Measurements from ENCODE around the gene DDX23.

The DDX23 gene

DNA sequence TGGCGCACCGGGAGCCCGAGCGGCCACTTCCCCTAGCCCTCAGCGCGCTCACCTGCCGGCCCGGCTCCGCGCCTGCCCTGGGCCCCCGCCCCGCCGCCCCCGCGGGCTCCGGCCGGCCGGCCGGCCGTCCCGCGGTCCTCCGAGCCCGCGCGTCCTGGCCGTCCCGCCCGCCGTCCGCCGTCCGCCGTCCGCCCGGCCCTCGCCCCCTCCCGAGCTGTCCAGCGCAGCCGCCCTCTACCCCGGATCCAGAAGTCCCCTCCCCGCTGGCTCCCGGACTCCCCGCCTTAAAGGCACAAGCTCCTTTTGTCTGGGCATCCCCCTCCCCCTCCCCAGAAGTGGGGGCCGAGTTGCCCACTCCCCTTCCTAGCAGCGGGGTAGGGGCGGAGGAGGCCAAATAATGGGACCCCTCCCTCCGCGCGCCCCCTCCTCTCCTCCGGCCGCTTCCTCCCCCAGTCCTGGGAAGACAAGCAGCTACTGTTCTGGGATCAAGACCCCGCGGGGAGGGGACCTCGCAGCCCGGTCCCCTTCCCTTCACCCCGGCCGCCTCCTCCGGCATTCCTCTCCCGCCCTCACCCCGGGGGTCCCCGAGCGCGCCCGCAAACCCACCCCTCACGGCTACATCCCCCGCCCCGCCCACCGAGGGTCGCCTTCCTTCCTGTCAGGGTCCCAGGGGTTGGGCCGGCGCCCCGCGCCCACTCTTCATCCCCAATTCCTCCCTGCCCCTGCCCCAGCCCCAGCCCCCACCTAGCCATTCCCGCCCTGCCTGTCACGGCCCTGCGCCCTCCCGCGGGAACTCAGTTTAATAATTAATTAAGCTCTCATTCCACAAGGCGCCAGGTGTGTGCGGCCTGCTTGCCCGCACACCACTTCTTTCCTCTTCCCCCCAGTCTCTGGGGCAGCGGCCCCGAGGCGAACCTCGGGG, 62.8 kb downstream of the DDX23 start, which contains the start of gene ADCY6:
Gene ADCY6, minus strand, starts transcription at position 236 of the 922 bp plus-strand sequence. CDS start 5,655 bp downstream, outside the sequence.
- Histone ChIP-seq H3K36me3 (replicated peaks) (no peaks in the 10 kb centered on the region), H3K9me3 (no peaks in the 10 kb centered on the region), H3K27me3 (ENCODE audit: low read depth) (no peaks in the 10 kb centered on the region), H3K4me3 (peak within 1 kb of the TSS; percentile 72), H3K4me1 (peaks cover 7% of the 10 kb centered on the region)
- peak; percentile 61 to 84 for DNase-seq (ENCODE audit: low spot score in 2 of 2)
- in situ Hi-C loops (cut with MboI; ENCODE audit: low sequenced_read_pairs) = no loop called here

DNA sequence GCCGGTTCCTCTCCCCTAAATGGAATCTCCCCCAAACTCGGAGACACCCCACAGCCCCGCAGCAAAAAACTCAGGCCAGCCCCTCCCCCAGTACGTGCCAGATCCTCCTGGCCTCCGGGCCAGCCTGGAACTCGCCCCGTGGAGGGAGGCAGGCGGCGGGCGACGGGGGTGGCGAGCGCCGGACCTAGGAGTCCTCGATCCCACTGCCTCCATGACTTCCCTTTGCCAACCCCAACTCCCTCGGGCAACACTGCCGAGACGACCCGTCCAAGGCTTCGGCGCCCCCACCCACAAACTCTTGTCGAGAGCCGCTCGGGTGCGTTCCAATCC, 63.5 kb downstream of the DDX23 start:
- Histone ChIP-seq H3K4me1 (peaks cover 7% of the 10 kb centered on the region), H3K4me3 (peak overlapping the region; percentile 72)
- peak in 1 of 2 experiments; percentile 24 for DNase-seq (ENCODE audit: low spot score in 2 of 2)

GRCh38 chr12:48787791-48788523, 64.0 kb downstream of the DDX23 start:
- no peaks in the 10 kb centered on the region for H3K9me3 ChIP-seq
- H3K4me3 ChIP-seq = peak overlapping the region; percentile 72
- H3K36me3 ChIP-seq (replicated peaks) = no peaks in the 10 kb centered on the region
- no peak for DNase-seq (ENCODE audit: low spot score in 2 of 2)
- in situ Hi-C loops (cut with MboI; ENCODE audit: low sequenced_read_pairs) = no loop called here
- peaks cover 7% of the 10 kb centered on the region for H3K4me1 ChIP-seq
- no peaks in the 10 kb centered on the region for H3K27me3 ChIP-seq (ENCODE audit: low read depth)

More for the DNA sequence above, 63.5 kb downstream of the DDX23 start:
- no peaks in the 10 kb centered on the region for H3K36me3 ChIP-seq (replicated peaks)
- H3K9me3 ChIP-seq = no peaks in the 10 kb centered on the region
- in situ Hi-C loops (cut with MboI; ENCODE audit: low sequenced_read_pairs) = no loop called here
- H3K27me3 ChIP-seq (ENCODE audit: low read depth) = no peaks in the 10 kb centered on the region

DNA sequence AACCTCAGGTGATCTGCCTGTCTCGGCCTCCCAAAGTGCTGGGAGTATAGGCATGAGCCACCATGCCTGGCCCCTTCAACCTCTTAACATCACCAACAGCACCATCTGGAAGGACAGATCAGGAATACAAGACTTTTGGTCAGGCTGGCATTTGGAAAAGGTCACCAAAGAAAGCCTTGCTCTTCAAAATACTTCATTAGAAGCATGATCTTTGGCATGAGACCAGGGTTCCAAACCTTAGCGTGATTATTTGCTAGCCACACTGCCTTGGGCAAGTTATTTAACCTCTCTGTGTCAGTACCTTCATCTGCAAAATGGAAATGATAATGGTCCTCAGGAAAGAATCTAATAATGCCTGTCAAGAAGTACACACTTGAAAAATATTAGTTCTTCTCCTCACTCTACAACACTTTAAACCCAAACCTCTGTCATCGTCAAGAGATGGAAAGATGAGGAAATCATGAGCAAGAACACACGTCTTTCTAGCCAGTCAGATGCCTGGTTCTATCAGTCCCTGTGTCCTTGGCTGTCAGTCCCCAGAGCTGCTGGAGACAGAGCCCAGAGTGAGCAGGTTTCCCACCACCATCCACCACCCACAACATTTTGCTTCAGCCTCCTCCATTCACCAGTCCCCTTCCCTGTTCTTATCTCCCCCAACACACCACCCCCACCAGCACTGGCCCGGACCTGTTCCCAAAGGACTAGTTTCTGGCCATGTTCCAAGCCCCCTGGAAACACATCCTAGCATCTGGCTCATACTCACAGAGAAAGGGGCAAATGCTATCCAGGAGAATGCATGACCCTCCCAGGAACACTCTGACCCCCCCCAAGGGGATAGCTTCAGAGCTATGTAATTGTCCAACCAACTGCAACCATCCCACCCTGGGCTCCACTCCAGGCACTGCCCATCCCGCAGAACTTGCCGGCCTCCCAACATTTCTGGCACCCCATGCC, 65.1 kb downstream of the DDX23 start:
- no peak overlapping the region for H3K4me3 ChIP-seq
- no peaks in the 10 kb centered on the region for H3K27me3 ChIP-seq (ENCODE audit: low read depth)
- H3K36me3 ChIP-seq (replicated peaks) = no peaks in the 10 kb centered on the region
- DNase-seq (ENCODE audit: low spot score in 2 of 2) = no peak
- H3K9me3 ChIP-seq = no peaks in the 10 kb centered on the region
- H3K4me1 ChIP-seq = peaks cover 7% of the 10 kb centered on the region
- in situ Hi-C loops (cut with MboI; ENCODE audit: low sequenced_read_pairs) = no loop called here

DNA sequence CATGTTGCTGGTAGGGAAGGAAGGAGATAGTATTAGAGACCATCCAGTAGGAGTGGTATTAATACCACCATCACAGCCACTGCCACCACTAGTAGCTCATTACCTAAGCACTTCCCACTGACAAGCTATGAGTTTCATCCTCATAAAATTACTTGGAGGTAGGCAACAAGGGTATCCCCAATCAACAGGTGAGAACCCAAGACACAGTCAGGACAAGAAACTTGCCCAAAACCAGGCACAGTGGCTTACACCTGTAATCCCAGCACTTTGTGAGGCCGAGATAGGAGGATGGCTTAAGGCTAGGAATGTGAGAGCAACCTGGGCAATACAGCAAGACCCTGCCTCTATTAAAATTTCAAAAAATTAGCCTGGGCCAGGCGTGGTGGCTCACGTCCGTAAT, 68.5 kb downstream of the DDX23 start:
- no peak for DNase-seq (ENCODE audit: low spot score in 2 of 2)
- H3K4me3 ChIP-seq = no peak overlapping the region
- peaks cover 7% of the 10 kb centered on the region for H3K4me1 ChIP-seq
- H3K36me3 ChIP-seq (replicated peaks) = no peaks in the 10 kb centered on the region
- no peaks in the 10 kb centered on the region for H3K27me3 ChIP-seq (ENCODE audit: low read depth)
- in situ Hi-C loops (cut with MboI; ENCODE audit: low sequenced_read_pairs) = no loop called here
- H3K9me3 ChIP-seq = no peaks in the 10 kb centered on the region

GRCh38 chr12:48782457-48783395, 69.2 kb downstream of the DDX23 start:
- Histone ChIP-seq H3K4me3 (no peak overlapping the region), H3K4me1 (peaks cover 4% of the 10 kb centered on the region; the same call in 1 of the 2 replicates), H3K9me3 (no peaks in the 10 kb centered on the region), H3K36me3 (replicated peaks) (no peaks in the 10 kb centered on the region), H3K27me3 (ENCODE audit: low read depth) (no peaks in the 10 kb centered on the region)
- DNase-seq (ENCODE audit: low spot score in 2 of 2) = no peak
- in situ Hi-C loops (cut with MboI; ENCODE audit: low sequenced_read_pairs) = no loop called here

GRCh38 chr12:48781750-48782456, 70.1 kb downstream of the DDX23 start:
- in situ Hi-C loops (cut with MboI; ENCODE audit: low sequenced_read_pairs) = no loop called here
- no peaks in the 10 kb centered on the region for H3K4me1 ChIP-seq
- H3K9me3 ChIP-seq = no peaks in the 10 kb centered on the region
- no peaks in the 10 kb centered on the region for H3K27me3 ChIP-seq (ENCODE audit: low read depth)
- H3K36me3 ChIP-seq (replicated peaks) = no peaks in the 10 kb centered on the region; the same call in 1 of the 2 replicates
- no peak overlapping the region for H3K4me3 ChIP-seq
- DNase-seq (ENCODE audit: low spot score in 2 of 2) = no peak

DNA sequence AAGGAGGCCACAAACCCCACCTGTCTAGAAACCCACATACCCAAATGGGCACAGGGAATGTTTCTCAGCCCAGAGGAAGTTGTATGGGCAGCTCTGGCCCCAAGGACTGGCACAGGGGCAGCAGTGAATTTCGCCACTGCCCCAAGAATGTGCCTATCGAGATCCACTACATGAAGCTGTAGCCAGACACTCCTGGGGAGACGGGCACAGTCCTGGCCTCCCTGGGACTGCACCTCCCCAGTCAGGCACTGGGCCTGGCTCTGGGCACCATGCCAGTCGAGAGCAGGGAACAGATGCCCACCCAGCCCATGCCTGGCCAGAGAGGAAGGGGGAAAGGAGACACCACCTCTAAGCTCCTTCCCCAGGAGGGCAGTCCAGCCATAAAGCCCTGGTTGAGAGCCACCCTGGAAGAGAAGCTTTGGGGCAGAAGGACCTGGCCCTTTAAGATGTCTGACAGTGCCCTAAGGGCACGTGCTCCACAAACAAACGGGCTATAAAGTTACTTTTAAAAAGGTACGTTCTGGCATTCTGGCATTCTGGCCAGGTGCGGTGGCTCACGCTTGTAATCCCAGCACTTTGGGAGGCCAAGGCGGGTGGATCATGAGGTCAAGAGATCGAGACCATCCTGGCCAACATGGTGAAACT, 71.5 kb downstream of the DDX23 start:
- in situ Hi-C loops (cut with MboI; ENCODE audit: low sequenced_read_pairs) = no loop called here
- H3K4me3 ChIP-seq = no peak overlapping the region
- no peak for DNase-seq (ENCODE audit: low spot score in 2 of 2)
- no peaks in the 10 kb centered on the region for H3K4me1 ChIP-seq
- no peaks in the 10 kb centered on the region for H3K27me3 ChIP-seq (ENCODE audit: low read depth)
- H3K36me3 ChIP-seq (replicated peaks) = no peaks in the 10 kb centered on the region; the same call in 1 of the 2 replicates
- no peaks in the 10 kb centered on the region for H3K9me3 ChIP-seq

DNA sequence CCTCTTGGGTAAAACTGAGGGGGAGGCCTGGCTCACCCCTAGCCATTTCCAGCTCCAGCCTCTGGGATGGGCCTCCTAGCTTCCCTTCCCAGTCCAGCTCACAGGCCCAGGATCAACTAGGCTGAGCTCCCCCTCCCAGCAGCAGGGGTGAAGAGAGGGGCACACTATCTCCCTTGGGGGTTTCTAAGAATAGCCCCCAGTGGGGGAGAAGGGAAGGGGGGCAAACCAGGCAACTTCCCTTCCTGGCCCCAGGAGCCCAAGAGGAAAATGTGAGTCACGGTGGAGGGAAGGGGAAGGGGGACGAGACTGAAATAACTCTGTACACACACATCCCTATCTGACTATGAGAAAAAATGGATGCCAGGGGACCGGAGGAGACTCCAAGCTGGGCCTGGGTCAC, 72.1 kb downstream of the DDX23 start:
- Histone ChIP-seq H3K27me3 (ENCODE audit: low read depth) (no peaks in the 10 kb centered on the region), H3K4me1 (no peaks in the 10 kb centered on the region), H3K4me3 (no peak overlapping the region), H3K9me3 (no peaks in the 10 kb centered on the region), H3K36me3 (replicated peaks) (no peaks in the 10 kb centered on the region; the same call in 1 of the 2 replicates)
- in situ Hi-C loops (cut with MboI; ENCODE audit: low sequenced_read_pairs) = no loop called here
- no peak for DNase-seq (ENCODE audit: low spot score in 2 of 2)
